Measurements from ENCODE around the gene SGMS1. TPM values are rescaled to one million over a fixed set of nuclear protein-coding genes. Genes with fewer than 3 reads are reported as not detected.
A peak's percentile ranks its signal among the peaks of the same experiment; 100 is the strongest.

The SGMS1 gene
- polyA plus RNA-seq, 1 donor (not counting 4 experiments of a cell fraction or from before 2014, with no cell fraction given): 18.3 TPM

- Histone ChIP-seq H3K4me1 (ENCODE audit: control insufficient read depth, extremely low read depth, insufficient read depth, low read length) (peaks cover 13% of the 10 kb centered on the region), H3K4me3 (ENCODE audit: control insufficient read depth in 2 of 3, extremely low read depth in 1 of 3, insufficient read depth in 2 of 3, low read depth in 1 of 3, low read length in 3 of 3) (no peak overlapping the region), H3K36me3 (ENCODE audit: control insufficient read depth in 2 of 2, extremely low read depth in 1 of 2, insufficient read depth in 2 of 2, low read length in 2 of 2) (no peaks in the 10 kb centered on the region), H2AFZ (ENCODE audit: control insufficient read depth, low read length) (peak overlapping the region; percentile 43), H3K4me2 (ENCODE audit: control insufficient read depth, extremely low read depth, insufficient read depth, low read depth, low read length) (peak overlapping the region; percentile 39), H3K9ac (ENCODE audit: control insufficient read depth, extremely low read depth, insufficient read depth, low read length) (no peak overlapping the region), H3K27me3 (ENCODE audit: control insufficient read depth, extremely low read depth, insufficient read depth, low read length) (no peaks in the 10 kb centered on the region), H3K9me3 (ENCODE audit: control insufficient read depth, low read depth, low read length) (no peaks in the 10 kb centered on the region), H3K27ac (ENCODE audit: control insufficient read depth, insufficient read depth, low read length) (peak overlapping the region; percentile 56), H3K79me2 (ENCODE audit: control insufficient read depth, insufficient read depth, low read length) (no peaks in the 10 kb centered on the region), H4K20me1 (ENCODE audit: control insufficient read depth, extremely low read depth, insufficient read depth, low read length) (no peaks in the 10 kb centered on the region), H3K9me1 (ENCODE audit: control insufficient read depth, extremely low read depth, insufficient read depth, low read length) (no peaks in the 10 kb centered on the region)
- DNase-seq (ENCODE audit: low read depth, low spot score) (peak; percentile 46), FAIRE-seq (no peak)
- dilution Hi-C loops (cut with MboI; ENCODE audit: extremely low pct_ligation_motif_present, low sequenced_read_pairs): no loop called here
- TF ChIP-seq CTCF (optimal IDR thresholded peaks at IDR 0.05 in 1 of 3, IDR thresholded peaks at IDR 0.05 in 1 of 3, conservative IDR thresholded peaks at IDR 0.05 in 1 of 3; ENCODE audit: extremely low read depth in 1 of 3, insufficient read depth in 2 of 3, low read length in 3 of 3) (no peak), EZH2 (IDR thresholded peaks at IDR 0.05; ENCODE audit: low read length) (no peak)
These were observed 37.6 kb downstream of the SGMS1 start for GRCh38 chr10:50585921-50586739.

GRCh38 chr10:50582766-50583762 lies 40.7 kb downstream of the SGMS1 start:
- H3K9me3 ChIP-seq (ENCODE audit: control insufficient read depth, low read depth, low read length): no peaks in the 10 kb centered on the region
- H3K27me3 ChIP-seq (ENCODE audit: control insufficient read depth, extremely low read depth, insufficient read depth, low read length): no peaks in the 10 kb centered on the region
- H3K79me2 ChIP-seq (ENCODE audit: control insufficient read depth, insufficient read depth, low read length): no peaks in the 10 kb centered on the region
- FAIRE-seq (peak; percentile 73), DNase-seq (ENCODE audit: low read depth, low spot score) (no peak)
- no peaks in the 10 kb centered on the region for H3K36me3 ChIP-seq (ENCODE audit: control insufficient read depth in 2 of 2, extremely low read depth in 1 of 2, insufficient read depth in 2 of 2, low read length in 2 of 2)
- H3K4me1 ChIP-seq (ENCODE audit: control insufficient read depth, extremely low read depth, insufficient read depth, low read length): peaks cover 13% of the 10 kb centered on the region
- H4K20me1 ChIP-seq (ENCODE audit: control insufficient read depth, extremely low read depth, insufficient read depth, low read length): no peaks in the 10 kb centered on the region
- TF ChIP-seq EZH2 (IDR thresholded peaks at IDR 0.05; ENCODE audit: low read length): no peak
- no peak for TF ChIP-seq CTCF (optimal IDR thresholded peaks at IDR 0.05 in 1 of 3, IDR thresholded peaks at IDR 0.05 in 1 of 3, conservative IDR thresholded peaks at IDR 0.05 in 1 of 3; ENCODE audit: extremely low read depth in 1 of 3, insufficient read depth in 2 of 3, low read length in 3 of 3)
- H3K9ac ChIP-seq (ENCODE audit: control insufficient read depth, extremely low read depth, insufficient read depth, low read length): no peak overlapping the region
- H3K27ac ChIP-seq (ENCODE audit: control insufficient read depth, insufficient read depth, low read length): no peak overlapping the region
- H2AFZ ChIP-seq (ENCODE audit: control insufficient read depth, low read length): no peak overlapping the region
- no peaks in the 10 kb centered on the region for H3K9me1 ChIP-seq (ENCODE audit: control insufficient read depth, extremely low read depth, insufficient read depth, low read length)
- dilution Hi-C loops (cut with MboI; ENCODE audit: extremely low pct_ligation_motif_present, low sequenced_read_pairs): no loop called here
- no peak overlapping the region for H3K4me2 ChIP-seq (ENCODE audit: control insufficient read depth, extremely low read depth, insufficient read depth, low read depth, low read length)
- no peak overlapping the region for H3K4me3 ChIP-seq (ENCODE audit: control insufficient read depth in 2 of 3, extremely low read depth in 1 of 3, insufficient read depth in 2 of 3, low read depth in 1 of 3, low read length in 3 of 3)
